GM18526 (cell line): ENCODE data around the gene RAD51D.

Source experiments
- POLR2A ChIP-seq: IDR thresholded peaks from 3 replicates; pipeline ENCODE4 v1.6.1; 2011; ENCODE audit not compliant: insufficient read length; ENCODE audit errors: extremely low read depth

The RAD51D gene

DNA sequence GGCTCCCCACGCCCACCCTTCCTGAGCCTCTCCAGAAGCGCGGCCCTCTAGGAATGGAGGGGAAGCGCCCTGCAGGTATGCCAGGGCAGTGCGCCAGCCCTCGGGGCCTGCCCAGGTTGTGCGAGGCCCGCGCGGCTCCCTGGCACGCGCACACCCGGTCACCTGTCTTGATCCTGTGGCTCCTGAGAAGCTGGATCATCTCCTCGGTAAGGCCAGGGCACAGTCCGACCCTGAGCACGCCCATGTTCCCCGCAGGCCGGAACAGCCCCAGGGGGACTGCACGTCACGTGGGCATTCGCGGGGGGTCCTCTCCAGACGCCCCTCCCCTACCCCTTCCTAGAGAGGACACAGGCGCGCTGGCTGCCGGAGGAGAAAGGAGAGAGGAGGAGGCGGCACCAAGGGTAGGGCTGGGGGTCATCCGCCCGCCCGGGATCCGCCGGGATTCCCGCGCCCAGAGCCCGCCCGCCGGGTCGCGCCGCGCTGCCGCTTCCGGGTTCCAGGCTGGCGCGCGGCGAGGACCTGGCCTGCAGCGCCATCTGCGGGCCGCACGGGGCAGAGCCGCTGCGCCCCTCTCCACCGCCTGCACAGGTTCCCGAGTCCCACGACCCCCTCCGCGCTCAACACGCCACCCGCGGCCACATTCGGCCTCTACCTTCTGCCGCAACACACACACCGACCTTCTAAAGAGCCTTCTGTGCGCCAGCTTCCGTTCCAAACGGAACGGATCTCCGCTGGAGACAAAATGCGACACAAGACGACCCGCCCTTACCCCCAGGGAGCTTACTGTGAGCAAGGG lies at the start of gene RAD51D:
TSS of gene RAD51D (minus strand) at position 491 of the 796 bp plus-strand sequence. CDS start at position 244, 247 bp downstream.
- peak; percentile 53 for TF ChIP-seq POLR2A

DNA sequence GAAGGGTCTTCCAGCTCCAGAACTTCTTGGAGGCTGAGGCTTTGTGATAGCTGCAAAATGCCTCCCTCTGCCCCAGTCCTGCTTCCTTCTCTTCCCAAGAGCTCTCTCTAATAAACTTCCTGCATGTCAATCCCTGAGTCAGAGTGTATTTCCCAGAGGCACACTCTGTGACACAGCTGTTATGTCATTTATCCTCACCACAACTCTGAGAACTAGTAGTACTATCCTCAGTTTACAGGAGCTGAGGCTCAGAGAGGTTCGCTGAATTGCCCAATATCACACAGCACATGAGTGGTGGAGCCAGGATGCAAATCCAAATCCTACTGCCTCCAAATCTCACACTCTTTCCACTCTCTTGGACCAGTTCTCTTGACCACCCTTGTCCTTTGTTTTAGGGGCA lies 48.0 kb upstream of the RAD51D start:
- TF ChIP-seq POLR2A: no peak

DNA sequence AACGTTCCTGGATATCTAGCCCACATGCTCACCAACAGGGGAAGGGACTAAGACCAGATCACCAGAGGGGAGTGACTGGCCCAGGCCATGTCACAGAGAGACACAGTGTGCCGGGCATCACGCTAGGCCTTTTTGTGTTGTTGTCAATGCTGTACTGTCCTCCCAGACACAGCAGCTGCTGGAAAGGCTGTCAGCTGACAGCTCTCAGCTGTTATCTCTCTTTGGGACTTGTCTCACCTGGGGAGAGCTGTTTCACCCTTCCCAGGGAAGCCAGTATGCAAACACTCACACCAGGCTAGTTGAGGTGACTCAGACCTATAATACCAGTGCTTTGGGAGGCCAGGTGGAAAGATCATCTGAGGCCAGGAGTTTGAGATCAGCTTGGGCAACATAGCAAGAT lies 47.4 kb upstream of the RAD51D start:
- no peak for TF ChIP-seq POLR2A

DNA sequence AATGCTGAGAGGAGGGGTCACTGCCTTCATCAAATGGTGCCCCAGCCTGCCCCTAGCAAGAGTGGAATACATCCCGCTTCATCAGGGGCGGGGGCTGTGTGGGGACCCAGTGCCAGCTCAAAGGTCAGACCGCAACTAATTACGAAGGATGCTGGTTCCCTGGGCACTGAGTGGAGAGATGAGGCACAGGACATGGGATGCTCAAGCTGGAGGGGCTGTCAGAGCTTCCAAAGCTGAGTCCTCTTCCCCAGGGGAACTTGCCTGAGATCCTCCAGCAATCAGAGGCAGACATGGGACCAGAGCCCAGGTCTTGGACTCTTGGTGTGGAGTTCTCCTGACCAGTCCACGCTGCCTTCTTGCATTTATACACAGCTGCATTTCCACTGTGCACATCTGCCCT lies 46.9 kb upstream of the RAD51D start:
- TF ChIP-seq POLR2A: no peak

DNA sequence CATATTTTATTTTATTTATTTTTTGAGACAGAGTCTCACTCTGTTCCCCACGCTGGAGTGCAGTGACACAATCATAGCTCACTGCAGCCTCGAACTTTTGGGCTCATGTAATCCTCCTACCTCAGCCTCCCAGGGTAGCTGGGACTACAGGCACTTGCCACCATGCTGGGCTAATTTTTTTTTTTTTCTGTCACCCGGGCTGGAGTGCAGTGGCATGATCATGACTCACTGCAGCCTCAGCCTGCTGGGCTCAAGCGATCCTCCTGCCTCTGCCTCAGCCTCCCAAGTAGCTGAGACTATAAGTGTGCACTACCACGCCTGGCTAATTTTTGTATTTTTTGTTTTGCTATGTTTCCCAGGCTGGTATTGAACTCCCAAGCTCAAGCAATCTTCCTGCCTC lies 45.1 kb upstream of the RAD51D start:
- no peak for TF ChIP-seq POLR2A

DNA sequence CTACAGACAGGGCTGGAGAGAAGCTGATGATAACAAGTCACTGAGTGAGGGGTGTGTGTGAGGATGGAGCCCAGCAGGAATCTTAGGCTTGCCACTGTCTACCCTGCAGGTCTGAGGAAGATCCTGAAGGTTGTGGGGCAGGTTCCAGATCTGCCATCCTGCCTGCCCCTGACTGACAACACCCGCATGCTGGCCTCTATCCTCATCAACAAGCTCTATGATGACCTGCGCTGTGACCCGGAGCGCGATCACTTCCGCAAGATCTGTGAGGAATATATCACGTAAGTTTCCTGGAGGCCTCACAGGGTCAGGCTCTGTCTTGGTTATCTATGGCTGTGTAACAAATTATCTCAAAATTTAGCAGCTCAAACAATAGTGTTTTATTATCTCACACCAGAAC lies 44.2 kb upstream of the RAD51D start:
- no peak for TF ChIP-seq POLR2A

DNA sequence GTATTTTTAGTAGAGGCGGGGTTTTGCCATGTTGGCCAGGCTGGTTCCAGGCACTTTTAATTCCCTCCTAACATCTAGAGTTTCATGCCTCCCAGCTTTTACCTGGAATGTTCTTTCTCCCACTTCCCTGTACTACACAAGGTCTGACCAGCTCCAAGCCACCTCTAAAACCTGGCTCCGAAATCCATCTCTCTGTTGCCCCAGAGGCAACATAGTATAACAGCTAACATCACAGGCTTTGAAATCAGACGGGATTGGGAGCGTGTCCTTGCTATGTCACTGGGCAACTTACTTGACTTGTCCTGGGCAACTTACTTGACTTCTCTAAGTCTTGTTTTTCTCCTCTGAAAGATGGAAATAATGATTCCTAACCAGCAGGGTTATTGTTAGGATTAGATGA lies 43.1 kb upstream of the RAD51D start:
- TF ChIP-seq POLR2A: no peak

GRCh38 chr17:35161281-35161761 lies 41.7 kb upstream of the RAD51D start:
- TF ChIP-seq POLR2A: no peak

GRCh38 chr17:35160354-35161201 lies 40.9 kb upstream of the RAD51D start:
- TF ChIP-seq POLR2A: no peak

DNA sequence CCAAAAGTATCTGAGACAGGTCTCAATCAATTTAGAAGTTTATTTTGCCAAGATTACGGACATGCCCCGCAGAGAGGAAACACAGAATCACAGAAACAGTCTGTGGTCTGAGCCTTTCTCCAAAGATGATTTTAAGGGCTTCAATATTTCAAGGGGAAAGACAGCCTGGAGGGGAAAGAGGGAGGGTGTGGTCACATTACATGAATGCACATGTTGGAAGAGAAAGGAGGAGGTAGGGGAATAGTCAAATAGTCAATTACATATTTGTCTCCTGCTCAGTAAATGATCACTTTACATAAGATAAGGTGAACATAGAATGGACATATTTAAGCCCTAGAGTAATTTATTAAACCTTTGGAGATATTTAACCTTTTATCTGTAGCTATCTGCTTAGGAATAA lies 40.3 kb upstream of the RAD51D start:
- no peak for TF ChIP-seq POLR2A

DNA sequence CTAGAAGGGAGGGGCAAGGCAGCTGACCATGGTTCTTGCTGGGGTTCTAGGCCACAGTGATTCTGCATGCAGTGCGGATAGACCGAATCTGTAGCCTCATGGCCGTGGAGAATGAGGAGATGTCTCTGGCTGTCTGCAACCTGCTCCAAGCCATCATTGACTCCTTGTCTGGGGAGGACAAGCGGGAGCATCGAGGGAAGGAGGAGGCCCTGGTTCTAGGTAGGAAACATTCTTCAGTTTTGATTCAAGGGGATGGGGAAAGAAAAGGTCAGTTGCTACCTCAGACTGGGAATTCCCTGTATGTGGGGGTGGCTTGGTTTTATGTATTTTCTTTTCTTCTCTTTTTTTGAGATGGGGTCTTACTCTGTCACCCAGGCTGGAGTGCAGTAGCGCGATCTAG lies 35.6 kb upstream of the RAD51D start:
- no peak for TF ChIP-seq POLR2A

DNA sequence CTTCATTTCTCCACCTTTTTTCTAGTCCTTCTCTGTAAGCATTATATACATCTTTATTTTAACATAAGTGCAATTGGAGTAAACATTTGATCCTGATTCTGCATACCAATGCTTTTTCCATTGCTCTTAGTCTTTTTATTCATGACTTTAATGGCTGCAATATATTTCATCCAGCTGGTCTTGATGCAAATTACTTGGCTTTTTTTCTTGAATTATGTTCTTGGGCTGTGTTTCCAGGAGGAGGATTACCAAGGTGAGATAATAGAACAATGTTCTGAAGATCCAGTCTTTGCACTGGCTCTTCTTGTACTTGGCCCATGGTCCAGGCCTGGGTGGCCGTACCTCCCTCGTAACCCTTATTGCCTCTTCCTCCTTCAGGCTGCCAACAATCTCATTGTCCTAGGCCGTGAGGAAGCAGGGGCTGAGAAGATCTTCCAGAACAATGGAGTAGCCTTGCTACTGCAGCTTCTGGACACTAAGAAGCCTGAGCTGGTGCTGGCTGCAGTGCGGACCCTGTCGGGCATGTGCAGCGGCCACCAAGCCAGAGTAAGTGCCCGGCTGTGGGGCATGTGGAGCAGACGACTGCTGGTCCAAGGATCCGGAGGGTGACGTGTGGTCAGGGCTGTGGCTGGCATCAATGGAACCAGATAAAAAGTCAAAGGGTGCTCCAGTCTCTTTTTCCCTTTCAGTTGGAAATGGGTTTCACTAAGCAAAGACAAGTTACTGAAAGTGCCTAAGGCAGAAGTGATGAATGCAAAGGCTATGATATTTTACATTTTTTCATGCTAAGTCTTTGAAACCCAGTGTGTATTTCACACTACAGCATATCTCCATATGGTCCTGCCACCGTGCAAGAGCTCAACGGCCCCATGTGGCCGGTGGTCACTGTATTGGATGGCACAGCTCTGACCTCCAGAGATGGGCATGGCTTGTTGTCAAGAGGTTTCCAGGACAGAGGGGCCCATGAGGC lies 34.8 kb upstream of the RAD51D start:
- no peak for TF ChIP-seq POLR2A

DNA sequence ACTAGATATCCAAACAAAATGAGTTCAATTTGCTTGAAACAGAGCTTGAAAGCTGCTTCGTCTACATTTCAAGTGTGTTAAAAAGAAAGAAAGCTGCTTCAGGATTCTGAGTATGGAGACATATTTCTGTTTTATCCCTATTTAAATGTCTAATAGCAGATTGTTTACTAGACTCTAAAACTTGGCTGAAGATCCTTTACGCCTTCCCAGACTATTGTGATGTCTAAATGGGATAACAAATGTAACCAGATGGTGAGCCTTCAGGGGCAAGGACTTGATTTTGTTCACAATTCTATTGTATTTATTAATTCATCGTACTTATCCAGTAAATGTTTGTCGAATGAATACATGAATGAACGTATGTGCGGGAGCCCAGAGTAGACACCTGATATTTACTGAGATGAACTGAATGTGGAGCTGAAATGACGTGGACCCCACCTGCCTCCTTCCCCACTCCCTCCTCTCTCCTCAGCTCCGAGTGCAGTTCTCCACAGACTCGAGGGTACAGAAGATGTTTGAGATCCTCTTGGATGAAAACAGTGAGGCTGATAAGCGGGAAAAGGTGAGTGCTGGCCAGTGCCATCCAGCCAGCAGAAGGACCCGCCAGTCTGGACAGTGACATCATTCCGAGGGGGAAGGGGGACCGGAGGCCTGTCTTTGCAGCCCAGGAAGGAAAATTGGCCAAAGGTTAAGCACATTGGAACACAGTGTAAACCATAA lies 32.9 kb upstream of the RAD51D start:
- no peak for TF ChIP-seq POLR2A

GRCh38 chr17:35149941-35150340 lies 30.3 kb upstream of the RAD51D start:
- no peak for TF ChIP-seq POLR2A
